Measurements from ENCODE around the gene SEC16B. TPM values are rescaled to one million over a fixed set of nuclear protein-coding genes. Genes with fewer than 3 reads are reported as not detected.
A peak's percentile ranks its signal among the peaks of the same experiment; 100 is the strongest.

Gene SEC16B
- total RNA-seq, 2 donors from 2014 or later, result 11.2 to 37.6 TPM

GRCh38 chr1:177912991-177913390 is 56.9 kb downstream of the SEC16B start:
- no peaks in the 10 kb centered on the region for H3K9me3 ChIP-seq
- TF ChIP-seq POLR2A (IDR thresholded peaks at IDR 0.05) (no peak), CTCF (IDR thresholded peaks at IDR 0.05) (peak in 1 of 7 experiments; percentile 10)
- no peak overlapping the region for H3K4me3 ChIP-seq
- no peak overlapping the region for H3K27ac ChIP-seq
- ATAC-seq (peak; percentile 93), DNase-seq (peak; percentile 85 to 94 (median 92))
- intact Hi-C loops (cut with DNase I), result no loop called here
- no peaks in the 10 kb centered on the region for H3K27me3 ChIP-seq
- 6 to 21% methylated on average over 3 of the region's 3 CpGs for WGBS, 2 donors
- peaks cover 9% of the 10 kb centered on the region for H3K4me1 ChIP-seq
- H3K36me3 ChIP-seq (replicated peaks in 1 of 2; ENCODE audit: insufficient read depth in 1 of 2, low read depth in 2 of 2), result no peaks in the 10 kb centered on the region

- Histone ChIP-seq H3K27ac (no peak overlapping the region), H3K4me3 (no peak overlapping the region), H3K36me3 (replicated peaks in 1 of 2; ENCODE audit: insufficient read depth in 1 of 2, low read depth in 2 of 2) (no peaks in the 10 kb centered on the region), H3K4me1 (peaks cover 9% of the 10 kb centered on the region), H3K27me3 (no peaks in the 10 kb centered on the region), H3K9me3 (no peaks in the 10 kb centered on the region)
- DNase-seq, result no peak
- intact Hi-C loops (cut with DNase I), result no loop called here
- 34 to 42% methylated on average over 2 of the region's 2 CpGs for WGBS, 2 donors
- no peak for TF ChIP-seq POLR2A (IDR thresholded peaks at IDR 0.05)
- no peak for TF ChIP-seq CTCF (IDR thresholded peaks at IDR 0.05)
- ATAC-seq, result no peak
These were observed 60.4 kb downstream of the SEC16B start for GRCh38 chr1:177909416-177909815.

GRCh38 chr1:177907000-177907399 is 62.9 kb downstream of the SEC16B start:
- WGBS, 2 donors, result 83 to 84% methylated on average over 5 of the region's 5 CpGs
- Histone ChIP-seq H3K9me3 (no peaks in the 10 kb centered on the region), H3K27ac (no peak overlapping the region), H3K36me3 (replicated peaks in 1 of 2; ENCODE audit: insufficient read depth in 1 of 2, low read depth in 2 of 2) (no peaks in the 10 kb centered on the region), H3K27me3 (no peaks in the 10 kb centered on the region), H3K4me1 (no peaks in the 10 kb centered on the region), H3K4me3 (no peak overlapping the region)
- TF ChIP-seq POLR2A (IDR thresholded peaks at IDR 0.05) (no peak), CTCF (IDR thresholded peaks at IDR 0.05) (no peak)
- DNase-seq (no peak), ATAC-seq (no peak)
- intact Hi-C loops (cut with DNase I), result no loop called here

- Histone ChIP-seq H3K27ac (no peak overlapping the region), H3K36me3 (replicated peaks in 1 of 2; ENCODE audit: insufficient read depth in 1 of 2, low read depth in 2 of 2) (no peaks in the 10 kb centered on the region), H3K4me3 (no peak overlapping the region), H3K27me3 (no peaks in the 10 kb centered on the region), H3K9me3 (no peaks in the 10 kb centered on the region), H3K4me1 (no peaks in the 10 kb centered on the region)
- no peak for ATAC-seq
- intact Hi-C loops (cut with DNase I), result no loop called here
- DNase-seq, result no peak
- WGBS, 2 donors, result 96 to 100% methylated on average over 1 of the region's 1 CpG
- TF ChIP-seq POLR2A (IDR thresholded peaks at IDR 0.05), result no peak
- TF ChIP-seq CTCF (IDR thresholded peaks at IDR 0.05), result no peak
These were observed 64.2 kb downstream of the SEC16B start for GRCh38 chr1:177905686-177906085.

GRCh38 chr1:177902266-177902665 is 67.6 kb downstream of the SEC16B start:
- no peak for TF ChIP-seq CTCF (IDR thresholded peaks at IDR 0.05)
- no peak for TF ChIP-seq POLR2A (IDR thresholded peaks at IDR 0.05)
- no peak overlapping the region for H3K4me3 ChIP-seq
- H3K27ac ChIP-seq, result no peak overlapping the region
- intact Hi-C loops (cut with DNase I), result no loop called here
- no peaks in the 10 kb centered on the region for H3K36me3 ChIP-seq (replicated peaks in 1 of 2; ENCODE audit: insufficient read depth in 1 of 2, low read depth in 2 of 2)
- DNase-seq, result peak in 1 of 4 donors; percentile 17
- no peaks in the 10 kb centered on the region for H3K9me3 ChIP-seq
- peaks cover 8% of the 10 kb centered on the region for H3K4me1 ChIP-seq
- ATAC-seq, result no peak
- WGBS, 2 donors, result 80 to 83% methylated on average over 5 of the region's 5 CpGs
- no peaks in the 10 kb centered on the region for H3K27me3 ChIP-seq
